HEK293 (cell line): ENCODE data around the gene MS4A10.

Experiments used
- CTCF ChIA-PET: fragments of 350-600 bp; formaldehyde crosslinking; extraction: SDS; loops from one replicate; lab custom pipeline; 2021; ENCODE audit warnings: antibody characterized with exemption; lab: Yijun Ruan, JAX
- POLR2A ChIA-PET: fragments of 300-600 bp; formaldehyde crosslinking; extraction: SDS; loops from one replicate; lab custom pipeline; 2020; ENCODE audit warnings: antibody characterized with exemption, inconsistent platforms; lab: Yijun Ruan, JAX
- H3K27ac ChIP-seq: fragments of 200-500 bp; sonication (Bioruptor generic); 2 replicates; pipeline ENCODE4 v1.5.1; 2014; ENCODE audit warnings: low read depth, low read length, control low read depth, inconsistent platforms; ENCODE audit errors: extremely low read depth
- H3K36me3 ChIP-seq, 2 experiments: fragments of 200-500 bp in 1 of 2; sonication (Bioruptor generic) in 1 of 2; 1 replicate in 1 of 2; 2 replicates in 1 of 2; pipeline ENCODE4 v1.5.1; 2014 to 2017; ENCODE audit warnings: inconsistent platforms in 2 of 2, low read length in 2 of 2; ENCODE audit not compliant: control insufficient read depth in 2 of 2, insufficient read depth in 1 of 2
- H3K4me1 ChIP-seq: fragments of 200-500 bp; sonication (Bioruptor generic); 2 replicates; pipeline ENCODE4 v1.5.1; 2014; ENCODE audit warnings: mild to moderate bottlenecking, low read length, inconsistent platforms; ENCODE audit not compliant: control insufficient read depth, insufficient read depth
- H3K4me3 ChIP-seq: 2 replicates; pipeline ENCODE4 v1.5.1; 2011; ENCODE audit warnings: low read depth, mild to moderate bottlenecking, control low read depth, low read length, moderate library complexity
- H3K9me3 ChIP-seq: fragments of 200-500 bp; sonication (Bioruptor generic); 2 replicates; pipeline ENCODE4 v1.5.1; 2014; ENCODE audit warnings: low read depth, low read length, inconsistent platforms; ENCODE audit not compliant: control insufficient read depth, insufficient read depth
- GLIS1 ChIP-seq: fragments of 450-650 bp; formaldehyde crosslinking; IDR thresholded peaks from 2 replicates; pipeline ENCODE4 v1.5.1; 2016; ENCODE audit warnings: missing biosample characterization, missing genetic modification characterization
- SCRT2 ChIP-seq: fragments of 450-650 bp; formaldehyde crosslinking; IDR thresholded peaks from 2 replicates; pipeline ENCODE4 v1.5.1; 2016; ENCODE audit warnings: missing biosample characterization, missing genetic modification characterization
- ZBTB17 ChIP-seq: fragments of 450-650 bp; formaldehyde crosslinking; IDR thresholded peaks from 2 replicates; pipeline ENCODE4 v1.5.1; 2016; ENCODE audit warnings: missing biosample characterization, missing genetic modification characterization
- ZBTB49 ChIP-seq: fragments of 450-650 bp; formaldehyde crosslinking; IDR thresholded peaks from 2 replicates; pipeline ENCODE4 v1.5.1; 2016; ENCODE audit warnings: missing biosample characterization, missing genetic modification characterization, low read depth
- ZFHX2 ChIP-seq: fragments of 450-650 bp; formaldehyde crosslinking; conservative IDR thresholded peaks from 2 replicates; pipeline ENCODE4 v1.5.1; 2016; ENCODE audit warnings: missing biosample characterization, missing genetic modification characterization
- ZNF112 ChIP-seq: fragments of 450-650 bp; formaldehyde crosslinking; IDR thresholded peaks from 2 replicates; pipeline ENCODE4 v1.5.0; 2017; ENCODE audit warnings: missing biosample characterization, missing genetic modification characterization
- ZNF138 ChIP-seq: fragments of 450-650 bp; formaldehyde crosslinking; IDR thresholded peaks from 2 replicates; pipeline ENCODE4 v1.5.1; 2016; ENCODE audit warnings: missing biosample characterization, missing genetic modification characterization, borderline replicate concordance
- ZNF18 ChIP-seq: fragments of 450-650 bp; formaldehyde crosslinking; IDR thresholded peaks from 2 replicates; pipeline ENCODE4 v1.5.1; 2016; ENCODE audit warnings: missing biosample characterization, missing genetic modification characterization
- ZNF211 ChIP-seq: fragments of 450-650 bp; formaldehyde crosslinking; IDR thresholded peaks from 2 replicates; pipeline ENCODE4 v1.5.1; 2016; ENCODE audit warnings: low read depth, missing biosample characterization, missing genetic modification characterization
- ZNF23 ChIP-seq: fragments of 450-650 bp; formaldehyde crosslinking; IDR thresholded peaks from 2 replicates; pipeline ENCODE4 v1.5.1; 2016; ENCODE audit warnings: missing biosample characterization, missing genetic modification characterization, borderline replicate concordance
- ZNF311 ChIP-seq: fragments of 450-650 bp; formaldehyde crosslinking; IDR thresholded peaks from 2 replicates; pipeline ENCODE4 v1.5.1; 2017; ENCODE audit warnings: missing biosample characterization, missing genetic modification characterization, borderline replicate concordance
- ZNF366 ChIP-seq: fragments of 450-650 bp; formaldehyde crosslinking; conservative IDR thresholded peaks from 2 replicates; pipeline ENCODE4 v1.5.1; 2016; ENCODE audit warnings: missing biosample characterization, missing genetic modification characterization
- ZNF398 ChIP-seq: fragments of 450-650 bp; formaldehyde crosslinking; IDR thresholded peaks from 2 replicates; pipeline ENCODE4 v1.5.1; 2017; ENCODE audit warnings: missing biosample characterization, missing genetic modification characterization
- ZNF501 ChIP-seq: fragments of 450-650 bp; formaldehyde crosslinking; IDR thresholded peaks from 2 replicates; pipeline ENCODE4 v1.5.1; 2016; ENCODE audit warnings: missing biosample characterization, missing genetic modification characterization
- ZNF510 ChIP-seq: fragments of 450-650 bp; formaldehyde crosslinking; IDR thresholded peaks from 2 replicates; pipeline ENCODE4 v1.5.1; 2018; ENCODE audit warnings: mild to moderate bottlenecking, missing genetic modification characterization, missing biosample characterization; ENCODE audit not compliant: insufficient replicate concordance
- ZNF513 ChIP-seq: fragments of 450-650 bp; IDR thresholded peaks from 2 replicates; pipeline ENCODE4 v1.5.1; 2018; ENCODE audit warnings: missing biosample characterization, missing genetic modification characterization
- ZNF677 ChIP-seq: fragments of 450-650 bp; IDR thresholded peaks from 2 replicates; pipeline ENCODE4 v1.5.0; 2018; ENCODE audit warnings: missing biosample characterization, mild to moderate bottlenecking, missing genetic modification characterization, moderate library complexity
- ZNF791 ChIP-seq: fragments of 450-650 bp; formaldehyde crosslinking; IDR thresholded peaks from 2 replicates; pipeline ENCODE4 v1.5.1; 2016; ENCODE audit warnings: missing biosample characterization, missing genetic modification characterization
- ZNF843 ChIP-seq: fragments of 450-650 bp; formaldehyde crosslinking; IDR thresholded peaks from 2 replicates; pipeline ENCODE4 v1.5.1; 2016; ENCODE audit warnings: missing biosample characterization, missing genetic modification characterization
- ZSCAN23 ChIP-seq: fragments of 450-650 bp; formaldehyde crosslinking; IDR thresholded peaks from 2 replicates; pipeline ENCODE4 v1.5.1; 2016; ENCODE audit warnings: missing biosample characterization, missing genetic modification characterization
- TF ChIP-seq, protein P1 (sequence below): IDR thresholded peaks from 2 replicates; pipeline ENCODE4 v1.6.1; 2011; ENCODE audit warnings: mild to moderate bottlenecking, low read depth, low read length, borderline replicate concordance
- TF ChIP-seq, protein P2 (sequence below): fragments of 450-650 bp; formaldehyde crosslinking; IDR thresholded peaks from 2 replicates; pipeline ENCODE4 v1.5.1; 2016; ENCODE audit warnings: missing biosample characterization, missing genetic modification characterization
- TF ChIP-seq, protein P3 (sequence below): fragments of 450-650 bp; formaldehyde crosslinking; IDR thresholded peaks from 2 replicates; pipeline ENCODE4 v1.5.1; 2016; ENCODE audit warnings: missing biosample characterization, missing genetic modification characterization

MS4A10 gene

DNA sequence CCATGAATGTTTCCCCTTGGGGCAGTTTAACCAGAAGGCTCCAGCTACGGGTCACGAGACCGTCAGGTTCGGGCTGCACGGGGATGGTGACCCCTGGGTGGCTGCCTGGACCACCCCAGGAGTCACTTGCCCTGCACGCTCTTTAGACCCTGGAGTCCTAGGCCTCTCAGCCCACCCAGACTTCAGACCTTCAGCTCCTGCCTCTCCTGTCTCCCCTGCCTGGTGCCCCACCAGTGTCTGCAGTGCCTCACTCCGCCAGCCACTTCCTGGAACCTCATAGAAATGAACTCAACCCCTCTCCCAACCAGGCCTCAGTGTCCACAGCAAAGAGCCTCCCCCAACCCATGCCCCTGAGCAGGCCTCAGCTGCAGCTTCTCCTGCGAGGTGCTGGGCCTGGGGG is 12.5 kb upstream of the MS4A10 start:
- ChIA-PET POLR2A (no interaction called here), CTCF (interaction anchor here (1.2 to 1.7 kb wide), 4 partner anchors 8 to 127 kb away, joined by 3 to 7 read pairs (median 4); no protein-coding TSS in a partner anchor)
- Histone ChIP-seq H3K4me3 (no peak overlapping the region), H3K36me3 (no peaks in the 10 kb centered on the region), H3K4me1 (no peaks in the 10 kb centered on the region), H3K9me3 (no peaks in the 10 kb centered on the region), H3K27ac (no peak overlapping the region)
- no peak for TF ChIP-seq ZNF843 (tag by site-specific recombination)
- TF ChIP-seq ZNF513 (tag by site-specific recombination), result no peak
- TF ChIP-seq ZNF791 (tag by site-specific recombination), result no peak
- TF ChIP-seq, protein P1, sequence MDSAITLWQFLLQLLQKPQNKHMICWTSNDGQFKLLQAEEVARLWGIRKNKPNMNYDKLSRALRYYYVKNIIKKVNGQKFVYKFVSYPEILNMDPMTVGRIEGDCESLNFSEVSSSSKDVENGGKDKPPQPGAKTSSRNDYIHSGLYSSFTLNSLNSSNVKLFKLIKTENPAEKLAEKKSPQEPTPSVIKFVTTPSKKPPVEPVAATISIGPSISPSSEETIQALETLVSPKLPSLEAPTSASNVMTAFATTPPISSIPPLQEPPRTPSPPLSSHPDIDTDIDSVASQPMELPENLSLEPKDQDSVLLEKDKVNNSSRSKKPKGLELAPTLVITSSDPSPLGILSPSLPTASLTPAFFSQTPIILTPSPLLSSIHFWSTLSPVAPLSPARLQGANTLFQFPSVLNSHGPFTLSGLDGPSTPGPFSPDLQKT, result no peak
- TF ChIP-seq ZNF677, result no peak
- TF ChIP-seq ZNF398 (tag by site-specific recombination), result no peak
- TF ChIP-seq ZBTB17, result no peak
- no peak for TF ChIP-seq ZFHX2 (tag by site-specific recombination)
- TF ChIP-seq ZNF311 (tag by site-specific recombination), result no peak
- TF ChIP-seq ZNF501 (tag by site-specific recombination), result no peak
- no peak for TF ChIP-seq ZNF510
- no peak for TF ChIP-seq ZNF112
- no peak for TF ChIP-seq ZNF211 (tag by site-specific recombination)
- no peak for TF ChIP-seq ZNF366 (tag by site-specific recombination)
- TF ChIP-seq ZBTB49, result no peak
- TF ChIP-seq, protein P2, sequence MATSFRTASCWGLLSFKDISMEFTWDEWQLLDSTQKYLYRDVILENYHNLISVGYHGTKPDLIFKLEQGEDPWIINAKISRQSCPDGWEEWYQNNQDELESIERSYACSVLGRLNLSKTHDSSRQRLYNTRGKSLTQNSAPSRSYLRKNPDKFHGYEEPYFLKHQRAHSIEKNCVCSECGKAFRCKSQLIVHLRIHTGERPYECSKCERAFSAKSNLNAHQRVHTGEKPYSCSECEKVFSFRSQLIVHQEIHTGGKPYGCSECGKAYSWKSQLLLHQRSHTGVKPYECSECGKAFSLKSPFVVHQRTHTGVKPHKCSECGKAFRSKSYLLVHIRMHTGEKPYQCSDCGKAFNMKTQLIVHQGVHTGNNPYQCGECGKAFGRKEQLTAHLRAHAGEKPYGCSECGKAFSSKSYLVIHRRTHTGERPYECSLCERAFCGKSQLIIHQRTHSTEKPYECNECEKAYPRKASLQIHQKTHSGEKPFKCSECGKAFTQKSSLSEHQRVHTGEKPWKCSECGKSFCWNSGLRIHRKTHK, result no peak

GRCh38 chr11:60774726-60775125 is 10.4 kb upstream of the MS4A10 start:
- ChIA-PET CTCF (interaction anchor here (0.6 to 6.7 kb wide), 25 partner anchors 11 to 957 kb away, joined by 3 to 34 read pairs (median 4); partner anchors contain the start of genes MS4A10 and MS4A15), POLR2A (interaction anchor here (1.3 to 1.4 kb wide), 2 partner anchors 12 to 113 kb away, joined by 3 to 4 read pairs; no protein-coding TSS in a partner anchor)
- Histone ChIP-seq H3K27ac (no peak overlapping the region), H3K36me3 (no peaks in the 10 kb centered on the region), H3K4me1 (no peaks in the 10 kb centered on the region), H3K9me3 (no peaks in the 10 kb centered on the region), H3K4me3 (no peak overlapping the region)
- TF ChIP-seq ZNF18 (tag by site-specific recombination) (no peak), ZNF138 (tag by site-specific recombination) (no peak), ZSCAN23 (tag by site-specific recombination) (no peak), ZNF23 (tag by site-specific recombination) (no peak), GLIS1 (tag by site-specific recombination) (no peak), SCRT2 (tag by site-specific recombination) (no peak)
- TF ChIP-seq, protein P1, result no peak
- TF ChIP-seq, protein P3, sequence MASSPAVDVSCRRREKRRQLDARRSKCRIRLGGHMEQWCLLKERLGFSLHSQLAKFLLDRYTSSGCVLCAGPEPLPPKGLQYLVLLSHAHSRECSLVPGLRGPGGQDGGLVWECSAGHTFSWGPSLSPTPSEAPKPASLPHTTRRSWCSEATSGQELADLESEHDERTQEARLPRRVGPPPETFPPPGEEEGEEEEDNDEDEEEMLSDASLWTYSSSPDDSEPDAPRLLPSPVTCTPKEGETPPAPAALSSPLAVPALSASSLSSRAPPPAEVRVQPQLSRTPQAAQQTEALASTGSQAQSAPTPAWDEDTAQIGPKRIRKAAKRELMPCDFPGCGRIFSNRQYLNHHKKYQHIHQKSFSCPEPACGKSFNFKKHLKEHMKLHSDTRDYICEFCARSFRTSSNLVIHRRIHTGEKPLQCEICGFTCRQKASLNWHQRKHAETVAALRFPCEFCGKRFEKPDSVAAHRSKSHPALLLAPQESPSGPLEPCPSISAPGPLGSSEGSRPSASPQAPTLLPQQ (tag by site-specific recombination), result no peak
